Effector CD8-positive, alpha-beta T cell (primary cell): Measurements from ENCODE around the gene ZNF761.
"Not testable (repeated sequence)": the region's sequence is repeated elsewhere in the genome, so short reads cannot be mapped to it uniquely, and the experiment has no call there.

Experiments used
- DNase-seq: peaks from one replicate; lab custom pipeline; 2025; lab: John Stamatoyannopoulos, UW
- total RNA-seq, 4 experiments: gene quantifications; one replicate each; lab custom pipeline; 2026; lab: John Stamatoyannopoulos, UW

Gene ZNF761
- total RNA-seq, result 41.9 to 46.0 (median 43.9) reads per million in 4 experiments

GRCh38 chr19:53431399-53432087, at the start of gene ZNF761:
ZNF761 (plus strand) TSS chr19:53431984; CDS start chr19:53447269, 15,285 bp downstream.
- DNase-seq, result peak; percentile 98

DNA sequence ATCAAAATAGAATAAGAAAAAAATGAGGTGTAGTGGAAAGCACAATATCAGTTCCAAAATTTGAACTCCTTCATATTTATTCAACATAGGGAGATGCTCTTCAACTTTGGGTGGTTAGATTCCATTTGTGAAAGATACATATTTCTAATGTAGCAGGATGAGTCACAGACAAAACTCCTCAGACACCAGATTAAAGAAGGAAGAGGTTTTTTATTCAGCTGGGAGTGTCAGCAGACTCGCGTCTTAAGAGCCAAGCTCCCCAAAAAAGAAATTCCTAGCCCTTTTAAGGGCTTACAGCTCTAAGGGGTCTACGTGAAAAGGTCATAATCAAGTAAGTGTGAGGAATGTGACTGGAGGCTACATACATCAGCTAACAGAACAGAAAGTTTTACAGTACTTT, 43.6 kb upstream of the ZNF761 start:
- DNase-seq, result no peak

DNA sequence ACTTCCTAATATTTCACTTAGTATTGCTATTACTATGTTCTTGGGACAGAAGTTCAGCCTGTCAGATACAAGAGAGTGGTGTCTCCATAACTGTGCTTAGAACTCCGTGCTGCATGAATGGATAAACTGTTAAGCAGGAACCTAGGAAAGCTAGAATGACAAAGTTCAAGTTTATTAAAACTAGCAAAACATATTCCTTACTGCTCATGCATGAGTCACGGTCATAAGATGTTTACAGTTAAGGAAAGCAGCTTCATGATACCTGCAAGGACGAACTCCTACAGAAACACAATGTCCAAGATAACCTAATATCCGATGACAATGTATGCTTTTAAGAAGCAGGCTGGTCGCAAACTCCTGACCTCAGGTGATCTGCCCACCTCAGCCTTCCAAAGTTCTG, 42.9 kb upstream of the ZNF761 start:
- DNase-seq, result no peak

DNA sequence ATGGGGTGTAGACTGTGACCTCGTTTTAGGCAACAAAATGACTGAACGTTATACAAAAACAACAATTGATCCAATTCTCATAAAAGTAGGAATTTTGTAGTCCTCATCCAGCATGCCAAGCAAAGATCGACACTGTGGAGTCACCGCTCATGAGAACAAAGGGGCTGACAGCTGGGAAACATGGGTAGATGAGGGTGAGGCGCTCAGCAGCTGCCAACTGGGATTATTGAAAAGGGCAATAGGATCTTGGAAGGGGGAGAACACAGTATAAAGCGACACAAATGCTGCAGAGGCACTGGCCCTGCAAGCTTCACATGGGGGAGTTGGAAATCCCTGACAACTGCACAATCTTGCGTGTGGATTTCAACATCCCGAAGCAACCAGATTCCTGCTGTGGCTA, 42.2 kb upstream of the ZNF761 start:
- no peak for DNase-seq

- DNase-seq, result no peak
Measured at GRCh38 chr19:53389978-53390377, 41.8 kb upstream of the ZNF761 start.

DNA sequence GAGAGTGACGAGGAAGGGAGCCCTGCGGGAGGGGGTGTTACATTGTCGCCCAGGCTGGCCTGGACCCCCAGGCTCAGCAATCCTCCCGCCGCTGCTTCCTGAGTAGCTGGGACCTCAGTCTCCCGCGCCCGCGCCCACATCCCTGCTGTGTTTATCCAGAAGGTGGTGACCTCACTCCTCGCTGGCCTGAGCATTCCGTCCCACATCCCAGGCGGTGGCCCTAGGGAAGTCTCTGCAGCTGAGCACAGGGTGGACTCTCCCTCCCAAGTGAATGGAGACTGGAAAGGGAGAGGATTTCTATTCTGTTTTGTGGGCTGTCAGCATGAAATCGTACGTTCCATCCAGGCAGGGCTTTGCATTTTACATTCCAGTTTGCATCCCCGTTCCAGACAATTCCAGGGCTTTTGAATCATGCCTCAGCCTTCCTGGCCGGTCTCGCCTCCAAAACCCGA, 37.2 kb upstream of the ZNF761 start:
- no peak for DNase-seq

- peak; percentile 97 for DNase-seq
Measured at GRCh38 chr19:53394974-53395839, 36.6 kb upstream of the ZNF761 start, which contains the start of gene ZNF765. ZNF765 (plus strand) TSS chr19:53395149; CDS start chr19:53398016, 2,867 bp downstream.

GRCh38 chr19:53395840-53396524, 35.8 kb upstream of the ZNF761 start:
- DNase-seq, result not testable (repeated sequence)

- no peak for DNase-seq
Measured at GRCh38 chr19:53396525-53396868, 35.3 kb upstream of the ZNF761 start.

- DNase-seq, result not testable (repeated sequence)
Measured at GRCh38 chr19:53397918-53398317, 33.9 kb upstream of the ZNF761 start.

DNA sequence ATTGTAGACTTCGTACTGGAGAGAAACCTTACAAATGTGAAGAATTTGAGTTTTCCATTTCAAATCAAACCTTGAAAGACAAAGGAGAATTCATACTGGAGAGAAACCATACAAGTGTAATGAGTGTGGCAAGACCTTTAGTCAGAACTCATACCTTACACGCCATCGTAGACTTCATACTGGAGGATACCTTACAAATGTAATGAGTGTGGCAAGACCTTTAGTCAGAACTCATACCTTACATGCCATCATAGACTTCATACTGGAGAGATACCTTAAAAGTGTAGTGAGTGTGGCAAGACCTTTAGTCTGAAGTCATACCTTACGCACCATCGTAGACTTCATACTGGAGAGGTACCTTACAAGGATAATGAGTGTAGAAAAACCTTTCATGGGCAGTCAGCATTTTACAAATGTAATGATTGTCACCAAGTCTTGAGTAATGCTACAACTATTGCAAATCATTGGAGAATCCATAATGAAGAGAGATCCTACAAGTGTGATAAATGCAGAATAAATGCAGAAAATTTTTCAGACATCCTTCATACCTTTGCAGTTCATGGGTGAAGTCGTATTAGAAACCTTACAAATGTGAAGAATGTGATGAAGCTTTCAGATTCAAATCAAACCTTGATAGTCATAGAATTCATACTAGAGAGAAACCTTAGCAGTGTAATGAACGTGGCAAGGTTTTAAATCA, 22.1 kb upstream of the ZNF761 start:
- DNase-seq, result no peak

DNA sequence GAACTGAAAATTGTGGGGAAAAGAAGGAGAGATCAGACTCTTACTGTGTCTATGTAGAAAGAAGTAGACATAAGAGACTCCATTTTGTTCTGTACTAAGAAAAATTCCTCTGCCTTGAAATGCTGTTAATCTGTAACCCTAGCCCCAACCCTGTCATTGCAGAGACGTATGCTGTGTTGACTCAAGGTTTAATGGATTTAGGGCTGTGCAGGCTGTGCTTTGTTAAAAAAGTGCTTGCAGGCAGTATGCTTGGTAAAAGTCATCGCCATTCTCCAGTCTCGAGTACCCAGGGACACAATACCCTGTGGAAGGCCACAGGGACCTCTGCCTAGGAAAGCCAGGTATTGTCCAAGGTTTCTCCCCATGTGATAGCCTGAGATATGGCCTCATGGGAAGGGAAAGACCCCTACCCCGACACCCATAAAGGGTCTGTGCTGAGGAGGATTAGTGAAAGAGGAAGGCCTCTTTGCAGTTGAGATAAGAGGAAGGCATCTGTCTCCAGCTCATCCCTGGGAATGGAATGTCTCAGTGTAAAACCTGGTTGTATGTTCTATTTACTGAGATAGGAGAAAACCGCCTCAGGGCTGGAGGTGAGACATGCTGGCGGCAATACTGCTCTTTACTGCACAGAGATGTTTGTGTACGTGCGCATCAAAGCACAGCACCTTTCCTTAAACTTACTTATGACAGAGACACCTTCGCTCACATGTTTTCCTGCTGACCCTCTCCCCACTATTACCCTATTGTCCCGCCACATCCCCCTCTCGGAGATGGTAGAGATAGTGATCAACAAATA, 11.1 kb upstream of the ZNF761 start:
- not testable (repeated sequence) for DNase-seq

- DNase-seq, result no peak
Measured at GRCh38 chr19:53422551-53422950, 9.2 kb upstream of the ZNF761 start.

- DNase-seq, result not testable (repeated sequence)
Measured at GRCh38 chr19:53423074-53423473, 8.7 kb upstream of the ZNF761 start.

GRCh38 chr19:53423680-53424079, 8.1 kb upstream of the ZNF761 start:
- not testable (repeated sequence) for DNase-seq

DNA sequence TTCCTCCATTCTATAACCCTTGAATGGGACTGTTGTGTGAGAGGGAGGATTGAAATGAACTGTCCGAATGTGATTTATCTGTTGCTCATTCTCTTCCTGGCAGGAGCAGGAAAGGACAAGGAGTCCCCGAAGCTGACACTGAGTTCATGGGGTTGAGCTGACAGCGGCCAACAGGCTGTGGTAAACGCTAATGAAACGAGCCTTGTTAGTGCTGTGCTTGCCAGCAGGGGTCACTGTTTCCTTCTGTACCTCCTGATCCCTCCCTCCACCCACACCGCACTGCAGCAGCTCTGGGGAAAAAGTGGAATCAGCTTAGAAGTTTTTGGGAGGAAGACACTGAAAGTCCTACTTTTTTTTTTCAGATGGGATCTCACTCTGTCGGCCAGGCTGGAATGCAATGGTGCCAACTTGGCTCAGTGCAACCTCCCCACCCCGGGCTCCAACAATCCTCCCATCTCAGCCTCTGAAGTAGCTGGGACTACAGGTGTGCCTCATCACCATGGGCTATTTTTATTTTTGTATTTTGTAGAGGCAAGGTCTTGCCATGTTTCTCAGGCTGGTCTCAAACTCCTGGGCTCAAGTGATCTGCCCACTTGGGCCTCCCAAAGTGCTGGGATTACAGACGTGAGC, 6.7 kb upstream of the ZNF761 start:
- DNase-seq, result peak; percentile 49

GRCh38 chr19:53432088-53432661, 391 bp downstream of the ZNF761 start:
- no peak for DNase-seq

DNA sequence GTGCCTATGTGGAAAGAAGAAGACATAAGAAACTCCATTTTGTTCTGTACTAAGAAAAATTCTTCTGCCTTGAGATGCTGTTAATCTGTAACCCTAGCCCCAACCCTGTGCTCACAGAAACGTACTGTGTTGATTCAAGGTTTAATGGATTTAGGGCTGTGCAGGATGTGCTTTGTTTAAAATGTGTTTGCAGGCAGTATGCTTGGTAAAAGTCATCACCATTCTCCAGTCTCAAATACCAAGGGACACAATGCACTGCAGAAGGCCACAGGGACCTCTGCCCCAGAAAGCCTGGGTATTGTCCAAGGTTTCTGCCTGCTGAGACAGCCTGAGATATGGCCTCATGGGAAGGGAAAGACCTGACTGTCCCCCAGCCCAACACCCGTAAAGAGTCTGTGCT, 12.0 kb downstream of the ZNF761 start:
- DNase-seq, result not testable (repeated sequence)

GRCh38 chr19:53447196-53447595, 15.4 kb downstream of the ZNF761 start:
- DNase-seq, result not testable (repeated sequence)

- DNase-seq, result no peak
Measured at GRCh38 chr19:53455828-53456227, 24.0 kb downstream of the ZNF761 start.
